HEK293T (cell line): ENCODE results near the gene IRAK2.

Experiments
- CTBP1 ChIP-seq: fragments of 450-650 bp; IDR thresholded peaks from 2 replicates; pipeline ENCODE4 v1.6.1; 2016; ENCODE audit warnings: borderline replicate concordance
- L3MBTL2 ChIP-seq: fragments of 450-650 bp; conservative IDR thresholded peaks from 2 replicates; pipeline ENCODE4 v1.6.1; 2016; ENCODE audit warnings: mild to moderate bottlenecking
- LEF1 ChIP-seq: fragments of 450-650 bp; IDR thresholded peaks from 2 replicates; pipeline ENCODE4 v1.6.1; 2017; ENCODE audit warnings: mild to moderate bottlenecking, borderline replicate concordance
- NFRKB ChIP-seq: fragments of 450-650 bp; IDR thresholded peaks from 2 replicates; pipeline ENCODE4 v1.6.1; 2016; ENCODE audit warnings: mild to moderate bottlenecking, moderate library complexity
- SUZ12 ChIP-seq: fragments of 450-650 bp; IDR thresholded peaks from 2 replicates; pipeline ENCODE4 v1.6.1; 2016; ENCODE audit warnings: mild to moderate bottlenecking
- TARDBP ChIP-seq: fragments of 450-650 bp; IDR thresholded peaks from 2 replicates; pipeline ENCODE4 v1.6.1; 2016

DNA sequence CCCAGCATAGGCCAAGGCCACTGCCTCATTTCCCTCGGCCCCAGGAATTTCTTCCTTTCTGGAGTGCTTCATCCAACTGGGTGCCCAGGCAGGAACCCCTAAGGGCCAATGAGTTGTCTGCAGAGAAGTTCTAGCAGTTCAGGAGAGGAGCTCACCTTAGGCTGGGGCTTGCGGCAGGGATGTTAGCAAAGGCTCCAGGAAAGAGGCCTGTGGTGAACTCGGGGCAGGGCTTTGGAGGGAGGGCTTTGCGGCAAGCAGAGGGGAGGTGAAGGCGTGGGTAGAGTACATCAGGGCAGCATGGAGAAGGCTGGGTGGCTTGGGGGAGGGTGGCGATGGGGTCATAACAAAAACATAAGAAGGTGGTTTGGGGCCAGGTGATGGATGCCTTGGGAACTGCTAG lies 126.9 kb downstream of the IRAK2 start:
- TF ChIP-seq TARDBP: no peak
- no peak for TF ChIP-seq CTBP1
- TF ChIP-seq L3MBTL2: no peak
- TF ChIP-seq SUZ12: no peak
- TF ChIP-seq LEF1: no peak
- no peak for TF ChIP-seq NFRKB
